NCI-H69 (cell line): ENCODE results near the gene PAQR4.
"Not testable (repeated sequence)": the region's sequence is repeated elsewhere in the genome, so short reads cannot be mapped to it uniquely, and the experiment has no call there.

Experiments used
- DNase-seq: peaks from one replicate; lab custom pipeline; 2025; lab: John Stamatoyannopoulos, UW

The PAQR4 gene

DNA sequence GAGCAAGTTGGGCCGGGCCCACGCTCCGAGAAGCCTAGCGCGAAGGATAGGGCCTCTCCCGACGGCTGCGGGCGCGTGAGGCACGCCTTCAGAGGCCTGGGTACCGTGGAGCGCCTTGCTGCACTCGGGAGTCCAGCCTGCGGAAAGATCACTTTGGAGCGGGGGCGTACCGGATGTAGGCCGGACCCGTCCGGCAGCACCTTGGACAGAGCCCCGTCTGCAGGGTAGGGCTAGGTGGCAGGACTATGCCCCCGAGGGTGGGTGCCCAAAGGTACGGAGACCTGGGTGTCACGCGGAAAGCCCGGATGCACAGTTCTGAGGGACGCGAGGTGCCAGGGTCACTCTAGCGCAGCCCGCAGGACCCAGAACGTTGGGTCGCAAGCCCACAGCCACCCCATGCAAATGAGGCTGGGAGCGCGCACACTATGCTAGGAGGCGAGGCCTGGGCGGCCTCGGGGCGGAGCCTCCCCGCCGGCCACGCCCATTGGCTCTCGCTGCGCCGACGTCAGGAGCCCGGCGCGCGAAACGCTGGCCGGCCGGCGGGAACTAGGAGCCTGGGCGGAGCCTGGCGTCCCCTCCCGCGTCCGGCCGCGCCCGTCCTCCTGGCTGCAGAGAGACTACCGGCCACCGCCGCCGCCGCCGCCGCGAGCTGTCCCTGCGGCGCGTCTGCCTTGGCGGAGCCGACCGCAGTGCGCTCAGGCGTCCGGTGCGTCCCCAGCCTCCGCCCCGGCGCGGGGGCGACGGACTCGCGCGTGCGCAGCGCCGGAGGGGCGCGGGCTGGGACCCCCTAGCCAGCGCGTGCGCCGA, at the start of gene PAQR4:
Gene PAQR4 (plus strand): TSS at position 611 of the 807 bp plus-strand sequence. CDS start 327 bp downstream, outside the sequence.
- DNase-seq = peak; percentile 97

DNA sequence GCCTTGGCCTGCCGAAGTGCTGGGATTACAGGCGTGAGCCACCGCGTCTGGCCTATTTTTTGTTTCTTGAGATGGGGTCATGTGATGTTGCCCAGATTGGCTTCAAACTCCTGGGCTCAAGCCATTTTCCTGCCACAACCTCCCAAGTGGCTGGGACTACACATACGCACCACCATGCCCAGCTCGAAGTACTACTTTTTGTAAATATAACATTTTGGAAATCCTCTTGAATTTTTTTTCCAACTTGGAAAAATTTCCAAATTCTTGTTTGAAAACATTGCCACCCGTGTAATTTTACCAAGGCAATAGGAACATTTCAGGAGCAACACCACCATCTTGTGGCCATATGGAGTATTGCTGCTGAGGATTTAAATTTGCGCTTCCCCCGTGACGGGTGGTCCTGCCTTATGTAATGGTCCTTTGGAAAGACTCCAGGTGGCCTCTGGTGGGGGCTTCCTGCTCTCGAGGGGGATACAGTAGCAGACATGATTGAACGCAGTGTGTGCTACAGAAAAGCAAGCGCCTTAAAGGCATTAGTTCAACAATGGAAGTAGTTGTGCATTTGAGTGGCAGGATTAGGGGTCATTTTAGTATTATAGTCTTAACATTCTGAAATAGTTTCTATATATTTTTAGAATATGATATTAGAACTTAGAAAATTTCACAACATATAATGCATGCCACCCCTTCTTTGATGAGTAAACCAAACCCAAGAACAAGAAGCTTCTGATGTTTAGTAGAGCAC, 49.5 kb upstream of the PAQR4 start:
- DNase-seq = peak; percentile 63

DNA sequence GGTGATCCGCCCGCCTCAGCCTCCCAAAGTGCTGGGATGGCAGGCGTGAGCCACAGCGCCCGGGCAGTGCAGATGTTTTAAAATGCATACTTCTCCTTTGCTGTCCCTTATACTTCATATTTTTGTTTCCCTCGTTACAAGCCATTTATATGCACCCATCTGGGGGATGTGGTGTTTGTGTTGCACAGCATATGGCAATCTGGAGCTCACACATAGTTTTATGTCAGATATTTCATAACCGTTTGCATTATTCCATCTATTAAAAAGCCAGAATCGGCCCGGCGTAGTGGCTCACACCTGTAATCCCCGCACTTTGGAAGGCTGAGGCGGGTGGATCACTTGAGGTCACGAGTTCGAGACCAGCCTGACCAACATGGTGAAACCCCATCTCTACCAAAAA, 45.7 kb upstream of the PAQR4 start:
- no peak for DNase-seq

DNA sequence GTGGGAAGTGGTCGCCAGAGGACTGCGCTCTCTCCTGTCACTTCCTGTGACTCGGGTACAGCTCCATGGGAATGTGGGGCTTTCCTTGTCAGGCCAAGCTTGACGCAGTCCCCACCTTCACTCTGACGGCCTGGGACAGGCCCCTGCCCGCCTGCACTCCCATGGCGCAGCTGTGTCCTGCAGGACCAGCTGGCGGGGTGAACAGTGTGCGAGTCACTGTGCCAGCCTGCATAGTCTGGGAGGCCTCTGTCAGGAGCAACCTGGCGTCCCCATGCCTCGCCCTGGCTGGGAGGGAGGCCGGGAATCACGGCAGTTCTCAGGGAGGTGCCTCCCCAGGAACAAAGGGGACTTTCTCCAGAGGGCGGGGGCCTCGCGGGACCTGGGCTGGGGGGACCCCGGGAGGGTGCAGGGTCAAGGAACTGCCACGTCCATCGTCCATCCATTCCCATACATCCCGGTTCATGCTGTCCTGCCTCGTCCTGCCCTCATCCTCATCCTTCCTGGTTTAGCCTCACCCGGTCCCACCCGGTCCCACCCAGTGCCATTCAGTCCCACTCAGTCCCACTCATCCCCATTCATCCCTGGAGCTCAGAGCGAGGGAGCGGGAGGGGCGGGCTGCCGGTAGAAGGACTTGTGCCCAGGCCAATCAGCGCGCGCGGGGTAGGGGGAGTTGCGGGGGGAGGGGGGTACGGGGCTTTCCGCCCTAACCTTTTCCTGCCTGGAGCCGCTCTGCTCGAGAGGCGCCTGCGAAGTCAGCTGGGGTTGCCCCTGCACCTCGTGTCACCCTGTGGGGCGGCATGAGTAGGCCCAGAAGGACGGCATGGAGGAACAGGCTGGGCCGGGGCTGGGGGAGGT, 44.0 kb upstream of the PAQR4 start:
- DNase-seq = no peak

DNA sequence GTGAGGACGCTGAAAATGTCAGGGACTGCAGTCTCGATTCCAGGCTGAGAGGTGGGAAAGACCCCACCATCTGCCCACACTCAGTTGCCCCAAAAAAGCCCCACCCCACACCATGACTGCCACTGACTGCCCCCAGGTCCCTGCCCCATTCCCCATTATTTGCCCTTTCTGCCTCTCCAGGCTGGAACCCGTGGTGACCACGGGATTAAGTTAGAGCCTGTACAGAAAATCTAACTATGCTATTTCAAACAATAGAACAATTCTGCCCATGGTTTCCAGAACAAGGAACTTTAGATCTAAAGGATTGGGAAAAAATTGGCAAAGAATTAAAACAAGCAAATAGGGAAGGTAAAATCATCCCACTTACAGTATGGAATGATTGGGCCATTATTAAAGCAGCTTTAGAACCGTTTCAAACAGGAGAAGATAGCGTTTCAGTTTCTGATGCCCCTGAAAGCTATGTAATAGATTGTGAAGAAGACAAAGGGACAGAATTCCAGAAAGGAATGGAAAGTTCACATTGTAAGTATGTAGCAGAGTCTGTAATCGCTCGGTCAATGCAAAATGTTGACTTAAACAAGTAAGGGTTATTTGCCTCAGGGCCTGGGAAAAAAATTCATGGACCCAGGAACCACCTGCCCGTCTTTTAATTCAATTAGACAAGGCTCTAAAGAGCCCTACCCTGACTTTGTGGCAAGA, 43.0 kb upstream of the PAQR4 start:
- peak; percentile 62 for DNase-seq

DNA sequence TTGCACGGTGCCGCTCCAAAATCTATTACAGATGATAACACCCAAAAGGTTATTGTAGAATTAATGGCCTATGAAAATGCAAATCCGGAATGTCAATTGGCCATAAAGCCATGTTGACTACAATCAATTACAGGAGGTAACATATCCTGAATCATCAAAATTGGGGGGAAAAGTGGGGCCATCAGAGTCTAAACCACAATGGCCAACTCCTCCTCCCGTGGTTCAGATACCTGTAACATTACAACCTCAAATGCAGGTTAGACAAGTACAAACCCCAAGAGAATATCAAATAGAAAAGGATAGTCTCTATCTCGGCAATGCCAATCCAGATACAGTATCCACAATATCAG, 42.5 kb upstream of the PAQR4 start:
- DNase-seq = peak; percentile 49

DNA sequence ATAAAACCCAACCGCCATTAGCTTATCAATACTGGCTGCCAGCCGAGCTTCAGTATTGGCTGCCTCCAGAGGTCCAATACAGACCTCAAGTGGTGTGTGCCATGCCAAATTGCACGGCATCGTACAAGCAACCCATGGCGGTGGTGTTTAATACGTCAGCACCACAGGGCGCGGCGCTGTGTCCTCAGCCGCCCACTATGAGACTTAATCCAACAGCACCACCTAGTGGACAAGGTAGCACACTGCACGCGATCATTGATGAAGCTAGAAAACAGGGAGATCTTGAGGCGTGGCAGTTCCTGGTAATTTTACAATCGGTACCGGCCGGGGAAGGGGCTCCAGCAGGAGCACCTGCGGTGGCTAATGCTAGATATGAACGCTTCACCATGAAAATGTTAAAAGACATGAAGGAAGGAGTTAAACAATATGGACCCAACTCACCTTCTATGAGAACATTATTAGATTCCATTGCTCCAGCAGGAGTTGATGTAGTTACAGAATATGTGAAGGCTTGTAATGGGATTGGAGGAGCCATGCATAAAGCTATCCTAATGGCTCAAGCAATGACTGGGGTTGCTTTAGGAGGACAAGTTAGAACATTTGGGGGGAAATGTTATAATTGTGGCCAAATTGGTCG, 42.0 kb upstream of the PAQR4 start:
- peak; percentile 94 for DNase-seq

DNA sequence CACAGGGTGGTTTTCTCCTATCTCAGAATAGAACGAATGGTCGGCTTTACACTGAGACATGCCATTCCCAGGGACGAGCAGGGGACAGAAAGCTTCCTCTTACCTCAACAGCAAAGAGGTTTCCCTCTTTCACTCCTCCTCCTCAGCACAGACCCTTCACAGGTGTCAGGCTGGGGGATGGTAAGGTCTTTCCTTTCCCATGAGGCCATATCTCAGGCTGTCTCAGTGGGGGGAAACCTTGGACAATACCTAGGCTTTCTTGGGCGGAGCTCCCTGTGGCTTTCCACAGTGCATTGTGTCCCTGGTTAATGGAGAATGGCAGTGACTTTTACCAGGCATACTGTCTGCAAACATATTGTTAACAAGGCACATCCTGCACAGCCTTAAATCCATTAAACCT, 41.0 kb upstream of the PAQR4 start:
- peak; percentile 37 for DNase-seq

DNA sequence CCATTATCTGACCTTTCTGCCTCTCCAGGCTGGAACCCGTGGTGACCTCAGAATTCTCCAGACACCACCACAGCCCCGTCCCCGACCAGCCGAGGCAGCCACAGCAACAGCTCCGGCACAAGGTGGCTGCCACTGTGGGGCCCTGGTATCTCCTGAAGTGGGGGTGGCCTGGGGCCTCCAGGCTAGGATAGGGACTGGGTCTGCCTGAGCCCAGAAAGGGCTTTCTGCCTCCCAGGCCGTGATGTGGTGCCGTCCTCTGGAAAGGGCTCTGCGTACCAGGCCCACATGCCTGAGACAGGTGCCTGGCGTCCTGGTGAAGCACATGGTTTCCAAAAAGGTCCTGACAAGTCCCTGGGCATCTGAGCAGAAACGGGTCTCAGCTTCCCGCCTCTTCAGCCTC, 40.4 kb upstream of the PAQR4 start:
- DNase-seq = no peak

DNA sequence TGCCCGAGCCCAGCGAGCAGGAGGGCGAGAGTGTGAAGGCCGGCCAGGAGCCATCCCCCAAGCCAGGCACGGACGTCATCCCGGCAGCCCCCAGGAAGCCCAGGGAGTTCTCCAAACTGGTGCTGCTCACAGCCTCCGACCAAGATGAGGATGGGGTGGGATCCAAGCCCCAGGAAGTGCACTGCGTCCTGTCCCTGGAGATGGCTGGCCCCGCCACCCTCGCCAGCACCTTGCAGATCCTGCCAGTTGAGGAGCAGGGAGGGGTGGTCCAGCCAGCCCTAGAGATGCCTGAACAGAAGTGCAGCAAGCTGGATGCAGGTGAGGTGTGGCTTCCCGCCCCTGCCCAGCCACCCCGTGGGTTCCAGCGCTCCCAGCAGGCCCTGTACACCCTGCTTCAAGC, 39.5 kb upstream of the PAQR4 start:
- no peak for DNase-seq

DNA sequence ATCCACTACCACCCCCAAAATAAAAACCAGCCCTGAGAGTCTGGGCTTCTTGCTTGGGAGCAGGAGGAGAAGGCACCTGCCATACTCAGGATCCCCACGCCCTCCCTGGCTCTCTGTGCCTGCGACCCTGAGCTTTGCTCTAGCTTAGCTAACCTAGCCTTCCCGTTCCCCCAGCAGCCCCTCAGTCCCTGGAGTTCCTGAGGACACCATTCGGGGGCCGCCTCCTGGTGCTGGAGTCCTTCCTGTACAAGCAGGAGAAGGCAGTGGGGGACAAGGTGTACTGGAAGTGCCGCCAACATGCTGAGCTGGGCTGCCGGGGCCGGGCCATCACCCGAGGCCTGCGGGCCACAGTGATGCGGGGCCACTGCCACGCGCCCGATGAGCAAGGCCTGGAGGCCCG, 38.9 kb upstream of the PAQR4 start:
- DNase-seq = no peak

DNA sequence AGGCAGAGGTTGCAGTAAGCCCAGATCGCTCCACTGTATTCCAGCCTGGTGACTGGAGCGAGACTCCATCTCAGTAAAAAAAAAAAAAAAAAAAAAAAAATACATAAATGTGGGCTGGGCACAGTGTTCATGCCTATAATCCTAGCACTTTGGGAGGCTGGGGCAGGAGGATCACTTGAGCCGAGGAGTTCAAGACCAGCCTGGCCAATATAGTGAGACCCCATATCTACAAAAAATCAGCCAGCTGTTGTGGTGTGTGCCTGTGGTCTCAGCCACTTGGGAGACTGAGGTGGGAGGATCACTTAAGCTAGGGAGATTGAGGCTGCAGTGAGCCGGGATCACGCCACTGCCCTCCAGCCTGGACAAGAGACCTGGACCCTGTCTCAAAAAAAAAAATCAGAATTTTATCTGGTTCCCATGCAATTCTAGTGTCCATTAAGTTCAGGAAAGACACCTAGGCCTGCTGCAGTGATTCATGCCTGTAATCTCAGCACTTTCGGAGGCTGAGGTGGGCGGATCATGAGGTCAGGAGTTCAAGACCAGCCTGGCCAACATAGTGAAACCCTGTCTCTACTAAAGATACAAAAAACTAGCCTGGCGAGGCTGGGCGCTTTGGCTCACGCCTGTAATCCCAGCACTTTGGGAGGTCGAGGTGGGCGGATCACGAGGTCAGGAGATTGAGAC, 37.8 kb upstream of the PAQR4 start:
- DNase-seq = not testable (repeated sequence)

DNA sequence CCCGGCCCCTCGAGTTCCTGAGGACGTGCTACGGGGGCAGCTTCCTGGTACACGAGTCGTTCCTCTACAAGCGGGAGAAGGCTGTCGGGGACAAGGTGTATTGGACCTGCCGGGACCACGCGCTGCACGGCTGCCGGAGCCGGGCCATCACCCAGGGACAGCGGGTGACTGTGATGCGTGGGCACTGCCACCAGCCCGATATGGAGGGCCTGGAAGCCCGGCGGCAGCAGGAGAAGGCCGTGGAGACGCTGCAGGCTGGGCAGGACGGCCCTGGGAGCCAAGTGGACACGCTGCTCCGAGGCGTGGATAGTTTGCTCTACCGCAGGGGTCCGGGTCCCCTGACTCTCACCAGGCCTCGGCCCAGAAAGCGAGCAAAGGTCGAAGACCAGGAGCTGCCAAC, 36.0 kb upstream of the PAQR4 start:
- DNase-seq = no peak

DNA sequence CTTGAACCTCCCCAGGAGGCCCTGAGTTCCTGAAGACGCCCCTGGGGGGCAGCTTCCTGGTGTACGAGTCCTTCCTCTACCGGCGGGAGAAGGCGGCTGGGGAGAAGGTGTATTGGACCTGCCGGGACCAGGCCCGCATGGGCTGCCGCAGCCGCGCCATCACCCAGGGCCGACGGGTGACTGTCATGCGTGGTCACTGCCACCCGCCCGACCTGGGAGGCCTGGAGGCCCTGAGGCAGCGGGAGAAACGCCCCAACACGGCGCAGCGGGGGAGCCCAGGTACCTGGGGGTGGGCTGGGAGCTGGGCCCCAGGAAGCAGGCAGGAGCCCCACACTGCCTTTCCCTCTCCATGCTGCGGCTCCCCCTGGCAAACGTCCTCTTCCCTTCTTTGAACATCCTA, 35.4 kb upstream of the PAQR4 start:
- DNase-seq = no peak

DNA sequence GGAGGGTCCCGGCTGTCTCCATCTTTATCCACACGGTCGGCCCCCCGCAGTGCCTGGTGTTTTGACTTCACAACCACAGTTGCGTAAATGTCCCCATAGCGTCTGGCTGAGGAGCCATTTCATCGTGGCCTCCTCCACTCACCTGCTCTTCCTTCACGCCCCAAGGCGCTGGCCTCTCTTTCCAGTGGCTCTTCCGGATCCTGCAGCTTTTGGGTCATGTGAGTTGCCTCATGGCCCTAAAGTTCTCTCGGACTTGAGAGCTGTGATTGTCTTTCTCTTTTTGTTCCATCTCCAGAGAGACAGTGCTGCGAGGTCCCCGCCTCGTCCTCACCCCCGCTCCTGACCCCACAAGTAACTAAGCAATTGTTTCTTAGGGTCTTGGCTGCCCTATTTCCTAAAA, 34.7 kb upstream of the PAQR4 start:
- no peak for DNase-seq

DNA sequence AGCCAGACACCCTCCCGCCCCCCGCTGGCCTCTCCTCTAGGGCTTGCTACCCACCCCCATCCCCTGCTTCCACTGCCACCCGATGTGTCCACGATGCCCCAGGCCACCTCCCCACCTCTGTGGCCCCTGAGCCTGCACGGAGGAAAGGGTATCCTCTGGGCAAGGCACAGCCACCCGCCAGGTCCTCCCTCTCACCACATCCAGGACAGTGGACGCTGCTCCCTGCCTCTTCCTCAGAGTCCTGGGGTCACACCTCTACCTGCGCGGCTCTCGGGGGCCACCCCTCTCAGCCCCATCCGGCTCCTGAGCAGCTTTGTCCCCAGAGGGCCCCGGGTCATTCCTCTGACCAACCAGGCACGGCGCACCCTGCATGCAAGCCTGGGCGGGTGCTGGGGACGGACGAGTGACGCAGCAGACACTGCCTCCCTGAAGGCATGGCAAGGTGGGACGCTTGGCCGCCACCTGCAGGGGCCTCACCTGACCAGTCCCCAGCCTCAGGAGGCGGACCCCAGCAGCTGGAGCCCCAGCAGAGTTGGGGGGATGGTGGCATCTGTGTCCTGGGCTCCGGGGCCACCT, 32.6 kb upstream of the PAQR4 start:
- DNase-seq = no peak

DNA sequence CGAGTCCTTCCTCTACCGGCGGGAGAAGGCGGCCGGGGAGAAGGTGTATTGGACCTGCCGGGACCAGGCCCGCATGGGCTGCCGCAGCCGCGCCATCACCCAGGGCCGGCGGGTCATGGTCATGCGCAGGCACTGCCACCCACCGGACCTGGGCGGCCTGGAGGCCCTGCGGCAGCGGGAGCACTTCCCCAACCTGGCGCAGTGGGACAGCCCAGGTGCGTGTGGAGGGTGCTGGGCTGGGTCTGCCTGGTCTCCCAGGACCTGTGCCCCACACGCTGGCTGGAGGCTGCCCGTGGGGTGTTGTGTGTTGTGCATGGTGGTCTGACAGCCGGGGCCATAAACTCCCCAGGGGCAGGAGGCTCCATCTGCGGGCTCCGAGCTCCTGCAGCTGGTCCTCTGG, 32.0 kb upstream of the PAQR4 start:
- DNase-seq = no peak

DNA sequence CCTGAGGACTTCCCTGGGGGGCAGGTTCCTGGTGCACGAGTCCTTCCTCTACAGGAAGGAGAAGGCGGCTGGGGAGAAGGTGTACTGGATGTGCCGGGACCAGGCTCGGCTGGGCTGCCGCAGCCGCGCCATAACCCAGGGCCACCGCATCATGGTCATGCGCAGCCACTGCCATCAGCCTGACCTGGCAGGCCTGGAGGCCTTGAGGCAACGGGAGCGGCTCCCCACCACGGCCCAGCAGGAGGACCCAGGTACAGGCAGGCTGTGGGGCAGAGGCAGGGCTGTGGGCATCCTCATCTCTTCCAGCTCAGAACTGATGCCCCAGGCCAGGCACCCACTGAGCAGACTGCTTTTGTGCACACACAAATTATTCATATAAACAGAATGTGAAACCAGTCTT, 30.9 kb upstream of the PAQR4 start:
- DNase-seq = no peak

DNA sequence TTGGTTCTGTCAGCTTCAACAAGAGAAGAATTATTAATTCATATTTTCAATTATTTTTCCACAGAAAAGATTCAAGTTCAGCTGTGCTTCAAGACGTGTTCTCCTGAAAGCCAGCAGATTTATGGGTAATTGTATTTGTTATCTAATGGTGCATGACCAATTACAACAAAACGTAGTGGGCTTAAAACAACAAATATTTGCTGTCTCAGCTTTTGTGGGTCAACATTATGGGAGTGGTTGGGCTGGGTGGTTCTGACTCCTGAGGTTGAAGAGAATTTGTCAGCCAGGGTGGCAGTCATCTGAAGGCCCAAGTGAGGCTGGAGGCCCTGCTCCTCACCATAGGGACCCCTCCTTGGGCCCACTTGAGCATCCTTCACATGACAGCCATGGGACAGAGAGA, 29.2 kb upstream of the PAQR4 start:
- DNase-seq = no peak

DNA sequence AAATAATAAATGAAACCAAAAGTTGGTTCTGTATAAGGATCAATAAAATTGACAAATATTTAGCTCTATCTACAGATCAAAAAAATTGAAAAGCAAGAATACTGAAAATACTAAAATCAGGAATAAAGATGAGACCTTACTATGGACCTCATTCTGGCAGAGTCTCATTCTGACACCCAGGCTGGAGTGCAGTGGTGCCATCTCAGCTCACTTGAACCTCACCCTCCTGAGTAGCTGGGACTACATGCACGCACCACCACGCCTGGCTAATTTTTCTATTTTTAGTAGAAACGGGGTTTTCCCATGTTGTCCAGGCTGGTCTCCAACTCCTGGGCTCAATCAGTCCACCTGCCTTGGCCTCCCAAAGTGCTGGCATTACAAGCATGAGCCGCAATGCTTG, 27.1 kb upstream of the PAQR4 start:
- no peak for DNase-seq

DNA sequence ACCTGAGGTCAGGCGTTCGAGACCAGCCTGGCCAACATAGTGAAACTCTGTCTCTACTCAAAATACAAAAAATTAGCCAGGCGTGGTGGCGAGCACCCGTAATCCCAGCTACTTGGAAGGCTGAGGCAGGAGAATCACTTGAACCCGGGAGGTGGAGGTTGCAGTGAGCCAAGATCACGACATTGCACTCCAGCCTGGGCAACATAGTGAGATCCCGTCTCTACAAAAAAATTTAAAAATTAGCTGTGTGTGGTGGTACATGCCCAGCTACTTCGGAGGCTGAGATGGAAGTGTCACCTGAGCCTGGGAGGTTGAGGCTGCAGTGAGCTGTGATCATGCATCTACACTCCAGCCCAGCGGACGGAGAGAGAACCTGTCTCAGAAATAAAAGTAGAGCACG, 25.4 kb upstream of the PAQR4 start:
- not testable (repeated sequence) for DNase-seq
